Measurements from ENCODE around the gene KCTD18.

- TF ChIP-seq REST (IDR thresholded peaks at IDR 0.05; ENCODE audit: low read depth) (no peak), RAD21 (IDR thresholded peaks at IDR 0.05; ENCODE audit: low read depth) (no peak), EP300 (IDR thresholded peaks at IDR 0.05; ENCODE audit: borderline replicate concordance) (no peak), TEAD4 (IDR thresholded peaks at IDR 0.05) (no peak), YY1 (IDR thresholded peaks at IDR 0.05; ENCODE audit: low read depth) (no peak), CEBPB (IDR thresholded peaks at IDR 0.05) (no peak)
Measured at GRCh38 chr2:200486529-200486928, 23.3 kb downstream of the KCTD18 start.

All from Ishikawa (cell line).